Stomach (tissue), 4 donors: ENCODE data around the gene ACIN1.

Experiments used
- POLR2AphosphoS5 ChIP-seq, 3 donors: sonication (generic); formaldehyde crosslinking; IDR thresholded peaks; one replicate each; pipeline ENCODE4 v1.6.1; 2016; ENCODE audit warnings: antibody characterized with exemption in 3 of 3
- TF ChIP-seq, protein P1 (sequence below), 7 experiments: fragments of 450-650 bp in 4 of 7; fragments of 200-600 bp in 3 of 7; sonication (generic) in 3 of 7; IDR thresholded peaks; one replicate each; pipeline ENCODE4 v1.5.1; 2016 to 2019; ENCODE audit warnings: antibody characterized with exemption in 7 of 7, control low read depth in 2 of 7, mild to moderate bottlenecking in 1 of 7

DNA sequence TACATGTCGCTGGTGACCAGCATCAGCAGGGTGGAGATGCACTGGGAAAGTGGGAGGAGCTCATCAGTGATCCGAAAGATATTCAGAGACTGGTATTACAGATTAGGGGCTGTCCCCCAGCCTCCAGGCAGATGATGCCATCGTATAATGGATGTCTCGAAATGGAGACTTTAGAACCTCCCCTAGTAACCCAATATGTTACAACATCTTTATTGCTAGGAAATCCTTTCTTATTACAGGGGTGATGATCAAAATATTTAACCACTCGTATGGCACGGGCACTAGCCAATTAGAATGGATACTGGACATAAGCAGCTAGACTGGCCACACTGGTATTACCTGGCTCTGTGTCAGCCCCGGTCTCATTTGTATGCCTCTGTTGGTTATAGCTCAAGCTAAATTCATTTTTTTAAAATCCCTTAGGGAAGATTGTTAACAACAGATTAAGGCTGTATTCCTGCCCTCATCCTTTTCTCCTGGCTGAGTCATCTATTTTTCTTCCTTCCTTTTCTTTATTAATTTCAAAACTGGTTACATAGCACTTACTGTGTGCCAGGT lies 34.9 kb upstream of the ACIN1 start:
- TF ChIP-seq, protein P1, sequence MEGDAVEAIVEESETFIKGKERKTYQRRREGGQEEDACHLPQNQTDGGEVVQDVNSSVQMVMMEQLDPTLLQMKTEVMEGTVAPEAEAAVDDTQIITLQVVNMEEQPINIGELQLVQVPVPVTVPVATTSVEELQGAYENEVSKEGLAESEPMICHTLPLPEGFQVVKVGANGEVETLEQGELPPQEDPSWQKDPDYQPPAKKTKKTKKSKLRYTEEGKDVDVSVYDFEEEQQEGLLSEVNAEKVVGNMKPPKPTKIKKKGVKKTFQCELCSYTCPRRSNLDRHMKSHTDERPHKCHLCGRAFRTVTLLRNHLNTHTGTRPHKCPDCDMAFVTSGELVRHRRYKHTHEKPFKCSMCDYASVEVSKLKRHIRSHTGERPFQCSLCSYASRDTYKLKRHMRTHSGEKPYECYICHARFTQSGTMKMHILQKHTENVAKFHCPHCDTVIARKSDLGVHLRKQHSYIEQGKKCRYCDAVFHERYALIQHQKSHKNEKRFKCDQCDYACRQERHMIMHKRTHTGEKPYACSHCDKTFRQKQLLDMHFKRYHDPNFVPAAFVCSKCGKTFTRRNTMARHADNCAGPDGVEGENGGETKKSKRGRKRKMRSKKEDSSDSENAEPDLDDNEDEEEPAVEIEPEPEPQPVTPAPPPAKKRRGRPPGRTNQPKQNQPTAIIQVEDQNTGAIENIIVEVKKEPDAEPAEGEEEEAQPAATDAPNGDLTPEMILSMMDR (IDR thresholded peaks at IDR 0.05): no peak
- no peak for TF ChIP-seq POLR2AphosphoS5 (IDR thresholded peaks at IDR 0.05)
